Stimulated activated CD8-positive, alpha-beta memory T cell treated with anti-CD3 and anti-CD28 coated beads, Interleukin-4, amount 100 ng/mL, for 1 hour (primary cell): Measurements from ENCODE around the gene NPAS4.
"Not testable (repeated sequence)": the region's sequence is repeated elsewhere in the genome, so short reads cannot be mapped to it uniquely, and the experiment has no call there.

Experiments
- DNase-seq, 2 donors: peaks; one replicate each; pipeline ENCODE4 v3.0.0-alpha.2; 2020; ENCODE audit warnings: low read depth in 2 of 2, low spot score in 1 of 2

NPAS4 gene

GRCh38 chr11:66420671-66421476 lies at the start of gene NPAS4:
Gene NPAS4, plus strand, starts transcription at chr11:66421035. Its CDS starts 145 bp downstream, at chr11:66421180.
- no peak for DNase-seq

- peak; percentile 45 to 46 for DNase-seq
Measured at GRCh38 chr11:66371627-66372415, 49.0 kb upstream of the NPAS4 start, which contains the start of gene SLC29A2. Gene SLC29A2, minus strand, starts transcription at chr11:66371760. Its CDS starts 169 bp downstream, at chr11:66371591.

- DNase-seq: no peak
Measured at GRCh38 chr11:66373265-66373664, 47.6 kb upstream of the NPAS4 start.

GRCh38 chr11:66373690-66374287 lies 47.0 kb upstream of the NPAS4 start:
- not testable (repeated sequence) for DNase-seq

- DNase-seq: not testable (repeated sequence)
Measured at GRCh38 chr11:66380264-66380663, 40.6 kb upstream of the NPAS4 start.

- not testable (repeated sequence) for DNase-seq
Measured at GRCh38 chr11:66384316-66384715, 36.5 kb upstream of the NPAS4 start.

- DNase-seq: peak; percentile 66 to 74
Measured at GRCh38 chr11:66386171-66387069, 34.4 kb upstream of the NPAS4 start.

- DNase-seq: peak in 1 of 2 donors; percentile 45
Measured at GRCh38 chr11:66388780-66389386, 32.0 kb upstream of the NPAS4 start.

- DNase-seq: no peak
Measured at GRCh38 chr11:66391322-66391721, 29.5 kb upstream of the NPAS4 start.

- no peak for DNase-seq
Measured at GRCh38 chr11:66393954-66394353, 26.9 kb upstream of the NPAS4 start.

- no peak for DNase-seq
Measured at GRCh38 chr11:66407651-66408050, 13.2 kb upstream of the NPAS4 start.

GRCh38 chr11:66408488-66409214 lies 12.2 kb upstream of the NPAS4 start:
- peak; percentile 80 to 88 for DNase-seq

- DNase-seq: no peak
Measured at GRCh38 chr11:66409226-66409625, 11.6 kb upstream of the NPAS4 start.

- DNase-seq: no peak
Measured at GRCh38 chr11:66410191-66410590, 10.6 kb upstream of the NPAS4 start.

- no peak for DNase-seq
Measured at GRCh38 chr11:66411323-66411722, 9.5 kb upstream of the NPAS4 start.

GRCh38 chr11:66412110-66412509 lies 8.7 kb upstream of the NPAS4 start:
- no peak for DNase-seq

- no peak for DNase-seq
Measured at GRCh38 chr11:66413167-66413566, 7.7 kb upstream of the NPAS4 start.

- DNase-seq: no peak
Measured at GRCh38 chr11:66414120-66414934, 6.5 kb upstream of the NPAS4 start.

GRCh38 chr11:66415423-66415822 lies 5.4 kb upstream of the NPAS4 start:
- DNase-seq: no peak
